NCI-H1694 (cell line): ENCODE measurements around the gene NSMCE1.

Experiments used
- DNase-seq: peaks from one replicate; lab custom pipeline; 2025; lab: John Stamatoyannopoulos, UW

Gene NSMCE1

GRCh38 chr16:27229891-27230470, 38.6 kb downstream of the NSMCE1 start:
- no peak for DNase-seq

GRCh38 chr16:27228621-27229501, 39.7 kb downstream of the NSMCE1 start:
- no peak for DNase-seq

GRCh38 chr16:27228045-27228444, 40.5 kb downstream of the NSMCE1 start:
- no peak for DNase-seq

GRCh38 chr16:27226976-27227705, 41.4 kb downstream of the NSMCE1 start:
- no peak for DNase-seq

- DNase-seq = no peak
These were observed 42.1 kb downstream of the NSMCE1 start for GRCh38 chr16:27226476-27226875.

GRCh38 chr16:27225536-27226360, 42.8 kb downstream of the NSMCE1 start:
- no peak for DNase-seq

GRCh38 chr16:27224741-27225300, 43.8 kb downstream of the NSMCE1 start:
- no peak for DNase-seq

GRCh38 chr16:27224271-27224737, 44.3 kb downstream of the NSMCE1 start:
- DNase-seq = no peak

GRCh38 chr16:27223701-27224100, 44.9 kb downstream of the NSMCE1 start:
- DNase-seq = no peak

GRCh38 chr16:27223226-27223610, 45.4 kb downstream of the NSMCE1 start:
- DNase-seq = no peak

- DNase-seq = peak; percentile 40
These were observed 46.0 kb downstream of the NSMCE1 start for GRCh38 chr16:27222249-27223225.

GRCh38 chr16:27221576-27222248, 46.9 kb downstream of the NSMCE1 start:
- no peak for DNase-seq

- no peak for DNase-seq
These were observed 47.6 kb downstream of the NSMCE1 start for GRCh38 chr16:27220991-27221390.

GRCh38 chr16:27220527-27220926, 48.0 kb downstream of the NSMCE1 start:
- DNase-seq = no peak

- no peak for DNase-seq
These were observed 48.5 kb downstream of the NSMCE1 start for GRCh38 chr16:27220120-27220519.

GRCh38 chr16:27219161-27219560, 49.4 kb downstream of the NSMCE1 start:
- DNase-seq = no peak

- DNase-seq = no peak
These were observed 49.8 kb downstream of the NSMCE1 start for GRCh38 chr16:27218756-27219155.

GRCh38 chr16:27217256-27217655, 51.3 kb downstream of the NSMCE1 start:
- DNase-seq = no peak

- DNase-seq = no peak
These were observed 52.2 kb downstream of the NSMCE1 start for GRCh38 chr16:27216297-27216885.
